HEK293T (cell line): ENCODE measurements around the gene GPR39.

ENCODE experiments used
- CTCF ChIA-PET: fragments of 350-600 bp; formaldehyde crosslinking; extraction: SDS; loops from one replicate; lab custom pipeline; 2021; ENCODE audit warnings: antibody characterized with exemption, inconsistent platforms; lab: Yijun Ruan, JAX
- POLR2A ChIA-PET: fragments of 350-600 bp; formaldehyde crosslinking; extraction: SDS; loops from one replicate; lab custom pipeline; 2020; ENCODE audit warnings: antibody characterized with exemption, inconsistent platforms; lab: Yijun Ruan, JAX
- DNase-seq: peaks from one replicate; pipeline ENCODE4 v3.0.0; 2012; ENCODE audit warnings: mixed read lengths; ENCODE audit errors: extremely low spot score
- ARNT ChIP-seq: fragments of 450-650 bp; IDR thresholded peaks from 2 replicates; pipeline ENCODE4 v1.6.1; 2017; ENCODE audit warnings: mild to moderate bottlenecking
- BHLHE40 ChIP-seq: fragments of 450-650 bp; IDR thresholded peaks from 2 replicates; pipeline ENCODE4 v1.6.1; 2016; ENCODE audit warnings: mild to moderate bottlenecking, moderate library complexity, borderline replicate concordance
- CTBP1 ChIP-seq: fragments of 450-650 bp; IDR thresholded peaks from 2 replicates; pipeline ENCODE4 v1.6.1; 2016; ENCODE audit warnings: borderline replicate concordance
- ELF4 ChIP-seq: fragments of 450-650 bp; IDR thresholded peaks from 2 replicates; pipeline ENCODE4 v1.6.1; 2017; ENCODE audit warnings: antibody characterized with exemption
- FOXA1 ChIP-seq: fragments of 450-650 bp; IDR thresholded peaks from 2 replicates; pipeline ENCODE4 v1.6.1; 2016; ENCODE audit warnings: mild to moderate bottlenecking
- FOXK2 ChIP-seq: fragments of 450-650 bp; IDR thresholded peaks from 2 replicates; pipeline ENCODE4 v1.6.1; 2016; ENCODE audit warnings: mild to moderate bottlenecking
- FOXM1 ChIP-seq: fragments of 450-650 bp; IDR thresholded peaks from 2 replicates; pipeline ENCODE4 v1.6.1; 2017; ENCODE audit warnings: mild to moderate bottlenecking, borderline replicate concordance
- HDGF ChIP-seq: fragments of 450-650 bp; IDR thresholded peaks from 2 replicates; pipeline ENCODE4 v1.6.1; 2017; ENCODE audit warnings: antibody characterized with exemption, borderline replicate concordance
- L3MBTL2 ChIP-seq: fragments of 450-650 bp; conservative IDR thresholded peaks from 2 replicates; pipeline ENCODE4 v1.6.1; 2016; ENCODE audit warnings: mild to moderate bottlenecking
- LEF1 ChIP-seq: fragments of 450-650 bp; IDR thresholded peaks from 2 replicates; pipeline ENCODE4 v1.6.1; 2017; ENCODE audit warnings: mild to moderate bottlenecking, borderline replicate concordance
- NFRKB ChIP-seq: fragments of 450-650 bp; IDR thresholded peaks from 2 replicates; pipeline ENCODE4 v1.6.1; 2016; ENCODE audit warnings: mild to moderate bottlenecking, moderate library complexity
- PKNOX1 ChIP-seq: fragments of 450-650 bp; IDR thresholded peaks from 2 replicates; pipeline ENCODE4 v1.6.1; 2016
- SP1 ChIP-seq: fragments of 450-650 bp; IDR thresholded peaks from 2 replicates; pipeline ENCODE4 v1.6.1; 2017
- SUZ12 ChIP-seq: fragments of 450-650 bp; IDR thresholded peaks from 2 replicates; pipeline ENCODE4 v1.6.1; 2016; ENCODE audit warnings: mild to moderate bottlenecking
- TARDBP ChIP-seq: fragments of 450-650 bp; IDR thresholded peaks from 2 replicates; pipeline ENCODE4 v1.6.1; 2016
- ZNF384 ChIP-seq: fragments of 450-650 bp; IDR thresholded peaks from 2 replicates; pipeline ENCODE4 v1.6.1; 2016

GPR39 gene

DNA sequence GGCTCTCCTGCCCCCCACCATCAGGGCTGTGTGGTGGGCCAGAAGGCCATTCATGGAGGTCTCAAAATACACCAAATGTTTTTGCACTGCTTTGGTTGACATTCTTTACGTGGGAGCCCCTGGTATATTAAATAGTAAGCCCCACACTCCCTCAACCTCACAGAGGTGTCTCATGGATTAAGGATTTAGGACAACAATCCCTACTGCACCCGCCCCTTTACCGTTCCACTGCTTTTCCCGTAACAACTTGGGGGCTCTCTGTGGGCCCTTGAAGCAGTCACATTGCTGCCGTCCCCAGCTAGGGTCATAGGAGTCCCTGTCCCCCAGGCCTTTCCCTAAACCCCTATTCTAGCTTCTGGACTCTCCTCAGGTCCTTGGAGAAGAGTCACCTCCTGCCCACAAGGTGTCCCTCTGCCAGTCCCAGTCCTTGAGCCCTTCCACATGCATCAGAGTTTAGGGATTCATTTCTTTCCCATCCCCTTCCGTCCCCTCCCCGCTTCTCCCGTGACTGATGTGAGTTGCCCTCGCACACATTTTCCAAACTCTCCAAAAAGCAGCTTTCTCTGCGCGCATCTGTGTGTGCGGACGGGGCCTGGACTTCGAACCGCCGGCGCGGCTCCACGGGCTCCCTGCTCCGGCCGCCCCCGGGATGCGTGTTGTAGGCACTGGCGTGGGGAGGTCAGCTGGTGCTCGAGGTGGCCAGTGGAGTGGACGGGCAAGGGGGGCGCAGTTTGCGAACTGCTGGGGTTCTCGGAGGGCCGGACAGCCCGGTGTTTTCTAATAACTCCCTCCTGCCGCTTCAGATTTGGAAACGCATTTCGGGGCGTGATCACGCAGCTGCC, 168.6 kb downstream of the GPR39 start:
- no peak for DNase-seq
- ChIA-PET CTCF (no interaction called here), POLR2A (no interaction called here)
- TF ChIP-seq ZNF384: no peak
- no peak for TF ChIP-seq NFRKB
- TF ChIP-seq PKNOX1: no peak

DNA sequence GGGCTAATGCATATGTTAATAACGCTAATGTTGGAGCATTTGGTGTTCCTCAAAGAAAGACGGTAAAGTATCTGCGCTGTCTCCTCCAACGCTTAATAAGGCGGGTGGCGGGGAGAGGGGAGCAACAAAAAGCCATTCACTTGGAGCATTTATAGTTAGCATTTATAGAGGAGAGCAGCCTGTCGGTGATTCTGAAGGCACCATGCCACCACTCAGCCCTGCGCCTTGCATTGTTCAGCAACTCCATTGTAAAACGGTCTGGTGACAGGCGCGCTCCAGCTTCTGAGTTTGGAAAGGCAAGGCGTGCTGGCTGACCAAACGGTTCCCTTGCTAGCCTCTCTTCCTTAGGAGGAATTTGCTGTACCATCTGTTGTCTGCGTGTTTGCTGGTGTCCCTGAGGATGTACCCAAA, 169.5 kb downstream of the GPR39 start:
- ChIA-PET CTCF (interaction anchor here (0.6 kb wide), 2 partner anchors 81 to 1913 kb away, joined by 5 to 6 read pairs; no protein-coding TSS in a partner anchor), POLR2A (no interaction called here)
- no peak for DNase-seq
- TF ChIP-seq TARDBP (no peak), FOXM1 (no peak), LEF1 (no peak), SUZ12 (no peak), FOXA1 (no peak), ZNF384 (no peak), NFRKB (no peak), BHLHE40 (no peak), HDGF (no peak), ARNT (no peak), CTBP1 (no peak), ELF4 (no peak), PKNOX1 (no peak), L3MBTL2 (no peak), FOXK2 (no peak)

DNA sequence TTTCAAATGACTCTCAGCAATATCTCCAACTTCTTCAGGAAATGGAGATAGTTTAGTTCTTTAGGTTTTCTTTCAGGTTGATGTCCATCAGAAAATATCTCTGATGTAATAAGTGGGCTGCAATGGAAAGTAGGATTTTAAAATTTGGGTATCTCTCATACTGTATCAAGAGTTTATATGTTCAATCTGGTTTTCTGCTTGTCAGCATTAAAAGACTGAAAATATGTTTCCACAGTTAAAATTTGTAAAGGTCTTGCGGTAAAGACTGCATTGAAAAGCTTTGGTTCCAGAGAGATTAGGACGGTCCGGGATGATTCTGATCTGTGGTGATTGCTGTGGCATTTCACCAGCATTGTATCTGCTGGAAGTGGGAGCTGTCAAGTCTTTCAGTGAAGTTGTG, 170.2 kb downstream of the GPR39 start:
- CTCF ChIA-PET: no interaction called here
- no peak for TF ChIP-seq NFRKB
- TF ChIP-seq FOXK2: no peak
- TF ChIP-seq FOXA1: no peak
- TF ChIP-seq LEF1: no peak
- no peak for TF ChIP-seq L3MBTL2
- no peak for TF ChIP-seq ZNF384
- no peak for TF ChIP-seq SP1
- no peak for TF ChIP-seq SUZ12
- no peak for TF ChIP-seq PKNOX1
- TF ChIP-seq FOXM1: no peak
- DNase-seq: no peak
- POLR2A ChIA-PET: no interaction called here

- DNase-seq: no peak
- ChIA-PET CTCF (no interaction called here), POLR2A (no interaction called here)
- TF ChIP-seq FOXK2 (no peak), SUZ12 (no peak), NFRKB (no peak), SP1 (no peak), HDGF (no peak), ZNF384 (no peak), FOXM1 (no peak), PKNOX1 (no peak), ELF4 (no peak)
Observed at GRCh38 chr2:132588576-132588975, 172.0 kb downstream of the GPR39 start.

- TF ChIP-seq PKNOX1: no peak
- TF ChIP-seq TARDBP: no peak
- TF ChIP-seq NFRKB: no peak
- no peak for TF ChIP-seq FOXM1
- TF ChIP-seq SP1: no peak
- TF ChIP-seq L3MBTL2: no peak
- TF ChIP-seq CTBP1: no peak
- no peak for TF ChIP-seq ARNT
- no peak for TF ChIP-seq HDGF
- TF ChIP-seq SUZ12: no peak
- no peak for TF ChIP-seq FOXK2
- TF ChIP-seq BHLHE40: no peak
- no peak for DNase-seq
- ChIA-PET CTCF (interaction anchor here (0.8 kb wide), 1 partner anchor 42 kb away, joined by 3 read pairs; no protein-coding TSS in a partner anchor), POLR2A (no interaction called here)
Observed at GRCh38 chr2:132589111-132589830, 172.7 kb downstream of the GPR39 start.
